ENCODE results near the gene FOXJ1. TPM values are rescaled to one million over a fixed set of nuclear protein-coding genes. Genes with fewer than 3 reads are reported as not detected.

FOXJ1 gene
- total and polyA plus RNA-seq, 2 of the 4 experiments (the other 2 are of a cell fraction) = 0.05 TPM; not detected in 1

DNA sequence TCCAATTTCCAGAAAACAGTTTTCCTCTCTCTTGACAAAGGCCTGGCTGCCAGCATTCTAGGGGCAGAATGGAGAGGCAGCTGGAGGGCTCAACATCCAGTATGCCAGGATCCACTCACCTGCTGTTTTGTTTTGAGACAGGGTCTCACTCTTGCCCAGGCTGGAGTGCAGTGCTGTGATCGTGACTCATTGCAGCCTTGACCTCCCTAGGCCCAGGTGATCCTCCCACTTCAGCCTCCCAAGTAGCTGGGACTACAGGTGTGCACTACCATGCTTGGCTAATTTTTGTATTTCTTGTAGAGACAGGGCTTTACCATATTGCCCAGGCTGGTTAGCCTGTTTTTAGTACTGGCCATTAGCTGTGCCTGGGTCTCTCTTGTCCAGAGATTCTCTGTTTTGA lies 29.1 kb upstream of the FOXJ1 start:
- H2BK120ac ChIP-seq (ENCODE audit: low read depth, low read length) = no peak overlapping the region
- DNase-seq (no peak), ATAC-seq (ENCODE audit: low read depth) (no peak)
- H3K4me2 ChIP-seq (ENCODE audit: low read depth, low read length) = no peak overlapping the region
- intact Hi-C loops (cut with micrococcal nuclease) = no loop called here
- H2AFZ ChIP-seq (replicated peaks; ENCODE audit: low read length, poor library complexity) = no peak overlapping the region
- H3K9me1 ChIP-seq (ENCODE audit: insufficient read depth, low read length) = 0 out of 2 replicates have a peak, but pooled peaks cover 3% of the 10 kb centered on the region
- no peak overlapping the region for H3K18ac ChIP-seq (ENCODE audit: low read depth, low read length)
- in situ Hi-C loops (cut with MboI; ENCODE audit: low sequenced_read_pairs) = no loop called here
- H3K23ac ChIP-seq (ENCODE audit: low read depth, low read length) = no peak overlapping the region
- WGBS, 2 experiments (ENCODE audit: extremely low coverage in 2 of 2, insufficient read length in 1 of 2) = 80% methylated on average over 1 of the region's 1 CpG; no CpG with 5 or more reads in 1 of the 2 experiments
- no peak overlapping the region for H3K4ac ChIP-seq (ENCODE audit: low read depth, low read length)
- H3K27ac ChIP-seq (ENCODE audit: insufficient read depth, low read length) = no peak overlapping the region
- H4K8ac ChIP-seq (ENCODE audit: low read depth in 2 of 2, low read length in 2 of 2) = no peak overlapping the region
- H4K20me1 ChIP-seq (ENCODE audit: insufficient read depth, low read length) = no peaks in the 10 kb centered on the region
- no peak overlapping the region for H2AK9ac ChIP-seq (replicated peaks; ENCODE audit: low read depth, low read length, poor library complexity)
- ChIA-PET POLR2A (ENCODE audit: unreplicated experiment) (no interaction called here), CTCF (no interaction called here)
- no peaks in the 10 kb centered on the region for H3K9me3 ChIP-seq (ENCODE audit: control insufficient read depth, insufficient read depth, low read length)
- H4K91ac ChIP-seq (ENCODE audit: insufficient read depth, low read depth, low read length) = no peak overlapping the region
- dilution Hi-C loops (cut with HindIII; ENCODE audit: low sequenced_read_pairs, unreplicated experiment) = no loop called here
- no peaks in the 10 kb centered on the region for H3K4me1 ChIP-seq (ENCODE audit: control insufficient read depth, insufficient read depth, low read length)
- H4K5ac ChIP-seq (ENCODE audit: low read depth, low read length) = no peak overlapping the region
- no peak overlapping the region for H2AK5ac ChIP-seq (ENCODE audit: low read depth, low read length)
- no TSS peak for BruUV-seq (replicated peaks)
- no peak overlapping the region for H3K14ac ChIP-seq (replicated peaks; ENCODE audit: low read depth, low read length)
- no peak overlapping the region for H3K56ac ChIP-seq (ENCODE audit: extremely low read depth, insufficient read depth, low read length)
- H3K4me3 ChIP-seq (ENCODE audit: insufficient read depth, low read depth, low read length) = no peak overlapping the region
- H2BK5ac ChIP-seq (ENCODE audit: low read depth, low read length, poor library complexity, severe bottlenecking) = no peak overlapping the region
- H3K27me3 ChIP-seq (ENCODE audit: control insufficient read depth, insufficient read depth, low read length) = peaks cover 2% of the 10 kb centered on the region; the same call in 1 of the 2 replicates
- H3K36me3 ChIP-seq (ENCODE audit: control insufficient read depth, insufficient read depth, low read length) = no peaks in the 10 kb centered on the region
- TF ChIP-seq CEBPB (IDR thresholded peaks at IDR 0.05; ENCODE audit: low read depth, low read length) (no peak), BHLHE40 (IDR thresholded peaks at IDR 0.05; ENCODE audit: low read depth, low read length) (no peak), MAFK (IDR thresholded peaks at IDR 0.05; ENCODE audit: low read depth, low read length) (no peak), NFE2L2 (IDR thresholded peaks at IDR 0.05; ENCODE audit: low read depth, low read length) (no peak), FOS (IDR thresholded peaks at IDR 0.05; ENCODE audit: low read depth, low read length) (no peak), SMC3 (IDR thresholded peaks at IDR 0.05; ENCODE audit: low read depth, low read length) (no peak)
- no peak overlapping the region for H3K9ac ChIP-seq (ENCODE audit: low read depth, low read length)
- no peak overlapping the region for H2BK15ac ChIP-seq (ENCODE audit: low read depth, low read length)
- no peak overlapping the region for H2BK20ac ChIP-seq (ENCODE audit: low read depth, low read length)
- no peaks in the 10 kb centered on the region for H3K79me1 ChIP-seq (ENCODE audit: low read depth in 1 of 2, low read length in 2 of 2)

All from IMR-90 (cell line).